GM19238 (cell line): Measurements from ENCODE around the gene CROCC.

Source experiments
- DNase-seq: peaks from one replicate; pipeline ENCODE4 v3.0.0; 2011; ENCODE audit warnings: low spot score; ENCODE audit not compliant: insufficient read length

The CROCC gene

DNA sequence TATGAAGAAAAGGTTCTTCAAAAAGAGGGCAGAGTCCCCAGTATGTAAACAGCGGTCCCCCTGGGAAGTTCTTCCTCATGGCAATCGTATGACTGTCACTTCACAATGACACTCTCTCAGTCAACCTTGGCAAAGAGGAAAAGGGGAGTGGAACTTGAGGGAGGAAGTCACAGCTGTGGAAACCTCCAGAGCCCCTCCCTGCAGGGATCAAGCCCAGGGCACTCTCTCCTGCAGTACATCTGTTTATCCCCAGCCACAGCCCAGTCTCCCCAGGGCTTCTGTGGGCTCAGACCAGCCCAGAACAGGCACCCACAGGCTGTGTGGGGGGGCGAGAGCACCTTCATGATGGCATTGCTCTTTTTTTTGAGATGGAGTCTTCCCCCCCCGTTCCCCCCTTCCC, 88.0 kb downstream of the CROCC start:
- DNase-seq: no peak

DNA sequence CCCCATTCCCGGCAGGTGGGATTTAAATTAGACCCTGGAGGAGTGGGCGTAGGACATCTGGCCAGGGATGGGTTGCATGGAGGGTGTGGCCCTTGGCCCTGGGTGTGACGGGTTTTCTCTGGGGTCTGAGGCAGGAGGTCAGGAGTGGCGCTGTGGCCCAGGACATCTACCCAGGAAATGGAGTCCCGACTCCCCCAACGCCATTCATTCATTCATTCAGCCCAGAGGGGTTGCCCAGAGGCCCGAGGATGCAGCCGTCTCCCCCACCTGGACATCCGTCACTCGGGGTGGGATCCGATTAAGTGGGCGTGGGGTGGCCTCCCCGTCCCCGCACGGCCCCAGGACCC, 89.3 kb downstream of the CROCC start:
- peak; percentile 42 for DNase-seq

GRCh38 chr1:17011439-17012307, 89.9 kb downstream of the CROCC start, which contains the start of gene ATP13A2:
Gene ATP13A2 (minus strand): TSS chr1:17011928. CDS start chr1:17011738, 190 bp downstream.
- peak; percentile 93 for DNase-seq

DNA sequence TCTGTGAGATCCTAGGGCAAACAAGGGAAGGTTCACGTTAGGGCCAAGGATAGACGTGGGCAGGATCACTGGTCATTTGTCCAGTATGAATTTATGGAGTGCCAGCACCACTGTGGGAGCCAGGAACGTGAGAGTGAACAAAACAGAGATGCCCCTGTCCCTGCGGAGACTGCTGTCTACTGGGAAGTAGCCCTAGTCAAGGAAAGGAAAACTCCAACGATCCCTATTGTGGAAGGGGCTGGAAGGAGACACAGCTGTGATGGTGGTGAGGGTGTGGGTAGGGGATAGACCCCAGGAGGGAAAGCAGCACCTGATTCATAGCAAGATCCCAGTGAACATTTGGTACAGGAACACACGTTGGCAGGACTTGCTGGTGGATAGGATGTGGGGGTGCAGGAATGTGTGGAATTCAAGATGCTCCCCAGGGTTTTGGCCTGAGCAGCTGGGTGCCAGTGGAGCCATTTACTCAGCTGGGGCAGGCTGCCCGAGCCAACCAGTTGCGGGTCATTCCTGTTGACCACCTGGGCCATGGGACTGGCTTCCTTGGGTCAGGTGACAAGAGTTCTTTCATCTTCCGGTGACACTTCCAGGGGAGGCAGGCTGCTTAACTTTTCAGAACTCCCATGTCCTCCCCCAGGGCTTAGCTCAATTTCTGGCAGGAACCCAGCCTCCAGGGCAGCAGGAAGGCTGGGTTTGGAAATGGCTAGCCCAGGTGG, 91.2 kb downstream of the CROCC start:
- no peak for DNase-seq

DNA sequence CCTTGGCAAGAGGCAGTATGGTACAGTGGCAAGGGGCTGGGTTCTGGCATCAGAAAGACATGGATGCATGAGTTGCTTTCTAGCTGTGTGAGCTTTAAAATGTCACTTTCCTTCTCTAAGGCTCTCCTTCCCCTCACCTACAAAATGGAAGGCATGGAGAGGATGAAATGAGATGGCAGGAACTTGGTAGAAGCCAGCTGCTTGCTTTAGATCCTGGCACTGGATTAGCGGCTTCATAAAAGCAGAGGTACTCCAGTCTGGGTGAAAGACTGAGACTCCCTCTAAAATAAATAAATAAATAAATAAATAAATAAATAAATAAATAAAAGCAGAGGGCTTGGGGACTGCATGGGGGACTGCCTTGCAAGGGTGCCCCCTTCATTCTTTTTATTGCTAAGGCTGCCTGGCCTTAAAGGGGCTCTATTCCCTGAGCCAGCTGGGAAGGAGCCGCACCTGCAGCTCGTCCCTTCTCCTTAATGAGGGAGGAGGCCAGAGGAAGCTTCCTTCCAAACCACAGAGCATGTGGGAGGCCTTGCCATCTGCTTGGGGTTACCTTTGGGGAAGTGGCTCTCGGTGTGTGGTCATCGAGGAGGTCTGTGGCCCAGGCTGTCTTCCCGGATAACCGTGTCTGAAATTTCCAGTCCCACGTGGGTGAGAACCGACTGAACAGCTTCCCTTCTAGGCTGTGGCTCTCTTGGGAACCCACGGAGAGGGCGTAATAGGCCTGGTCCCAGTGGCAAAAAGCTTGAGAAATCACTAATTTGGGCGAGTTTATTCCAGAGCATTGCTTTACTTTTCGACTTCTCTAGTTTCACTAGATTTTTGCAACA, 92.0 kb downstream of the CROCC start:
- no peak for DNase-seq

GRCh38 chr1:17014671-17015567, 93.2 kb downstream of the CROCC start:
- no peak for DNase-seq

DNA sequence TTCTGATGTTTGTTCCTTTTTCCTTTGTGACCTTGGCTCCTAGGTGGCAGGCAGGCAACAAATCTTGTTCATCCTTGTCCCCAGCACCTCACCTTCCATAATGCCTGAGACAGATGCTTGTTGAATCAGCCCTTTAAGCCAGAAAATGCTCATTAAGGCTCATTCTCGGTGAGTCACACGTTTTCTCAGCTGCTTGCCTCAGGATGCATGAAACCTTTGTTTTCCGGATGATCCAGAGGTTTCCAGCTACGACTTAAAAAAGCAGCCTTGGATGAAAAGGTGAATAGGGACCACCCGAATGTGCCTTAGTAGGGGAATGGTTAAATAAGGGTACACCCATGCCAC, 94.6 kb downstream of the CROCC start:
- DNase-seq: no peak

DNA sequence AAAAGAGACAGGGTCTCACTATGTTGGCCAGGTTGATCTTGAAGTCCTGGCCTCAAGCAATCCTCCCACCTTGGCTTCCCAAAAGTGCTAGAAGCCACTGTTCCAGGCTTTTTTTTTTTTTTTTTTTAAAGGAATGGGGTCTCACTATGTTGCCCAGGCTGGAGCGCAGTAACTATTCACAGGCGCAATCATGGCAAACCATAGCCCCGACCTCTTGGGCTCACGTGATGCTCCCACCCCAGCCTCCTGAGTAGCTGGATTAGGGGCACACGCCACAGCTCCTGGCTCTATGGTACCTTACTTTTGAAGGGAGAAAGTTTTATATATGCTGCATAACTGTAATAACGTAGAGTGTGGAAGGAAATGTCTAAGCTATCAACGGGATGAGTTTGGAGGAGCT, 95.7 kb downstream of the CROCC start:
- no peak for DNase-seq

- DNase-seq: no peak
Measured at GRCh38 chr1:17018849-17019248, 97.1 kb downstream of the CROCC start.

- no peak for DNase-seq
Measured at GRCh38 chr1:17020502-17020901, 98.8 kb downstream of the CROCC start.

GRCh38 chr1:17021896-17022295, 100.2 kb downstream of the CROCC start:
- DNase-seq: no peak
